Chondrocyte (in vitro differentiated cells): ENCODE data around the gene NPC2. TPM values are rescaled to one million over a fixed set of nuclear protein-coding genes. Genes with fewer than 3 reads are reported as not detected.

ENCODE experiments used
- DNase-seq: peaks from one replicate; pipeline ENCODE4 v3.0.0; 2021; ENCODE audit warnings: mixed read lengths, low spot score
- H3K27ac Mint-ChIP-seq: one replicate; pipeline ENCODE4 v1.8.0; 2021; ENCODE audit warnings: mild to moderate bottlenecking, moderate library complexity, mixed read lengths; ENCODE audit not compliant: unreplicated experiment
- H3K27me3 Mint-ChIP-seq: 2 replicates; pipeline ENCODE4 v1.8.0; 2021; ENCODE audit warnings: low read depth, mixed read lengths
- H3K36me3 Mint-ChIP-seq: 2 replicates; pipeline ENCODE4 v1.8.0; 2021; ENCODE audit warnings: low read depth, mixed read lengths
- H3K4me1 Mint-ChIP-seq: 2 replicates; pipeline ENCODE4 v1.8.0; 2021; ENCODE audit warnings: low read depth, mild to moderate bottlenecking, mixed read lengths
- H3K4me3 Mint-ChIP-seq: one replicate; pipeline ENCODE4 v1.8.0; 2021; ENCODE audit warnings: mild to moderate bottlenecking, moderate library complexity, mixed read lengths; ENCODE audit not compliant: unreplicated experiment
- H3K9me3 Mint-ChIP-seq: 2 replicates; pipeline ENCODE4 v1.8.0; 2021; ENCODE audit warnings: low read depth, mixed read lengths
- total RNA-seq: library from RNA; stranded (reverse); gene quantifications from 3 replicates; pipeline ENCODE4 v1.2.1, GENCODE V29; 2021
- TF ChIP-seq, protein P1 (sequence below): fragments of 200-600 bp; sonication (generic); IDR thresholded peaks from 2 replicates; pipeline ENCODE4 v1.5.0; 2021; ENCODE audit warnings: antibody characterized with exemption, mild to moderate bottlenecking, moderate library complexity

Gene NPC2
- total RNA-seq, 1 donor from 2014 or later = 209 TPM

DNA sequence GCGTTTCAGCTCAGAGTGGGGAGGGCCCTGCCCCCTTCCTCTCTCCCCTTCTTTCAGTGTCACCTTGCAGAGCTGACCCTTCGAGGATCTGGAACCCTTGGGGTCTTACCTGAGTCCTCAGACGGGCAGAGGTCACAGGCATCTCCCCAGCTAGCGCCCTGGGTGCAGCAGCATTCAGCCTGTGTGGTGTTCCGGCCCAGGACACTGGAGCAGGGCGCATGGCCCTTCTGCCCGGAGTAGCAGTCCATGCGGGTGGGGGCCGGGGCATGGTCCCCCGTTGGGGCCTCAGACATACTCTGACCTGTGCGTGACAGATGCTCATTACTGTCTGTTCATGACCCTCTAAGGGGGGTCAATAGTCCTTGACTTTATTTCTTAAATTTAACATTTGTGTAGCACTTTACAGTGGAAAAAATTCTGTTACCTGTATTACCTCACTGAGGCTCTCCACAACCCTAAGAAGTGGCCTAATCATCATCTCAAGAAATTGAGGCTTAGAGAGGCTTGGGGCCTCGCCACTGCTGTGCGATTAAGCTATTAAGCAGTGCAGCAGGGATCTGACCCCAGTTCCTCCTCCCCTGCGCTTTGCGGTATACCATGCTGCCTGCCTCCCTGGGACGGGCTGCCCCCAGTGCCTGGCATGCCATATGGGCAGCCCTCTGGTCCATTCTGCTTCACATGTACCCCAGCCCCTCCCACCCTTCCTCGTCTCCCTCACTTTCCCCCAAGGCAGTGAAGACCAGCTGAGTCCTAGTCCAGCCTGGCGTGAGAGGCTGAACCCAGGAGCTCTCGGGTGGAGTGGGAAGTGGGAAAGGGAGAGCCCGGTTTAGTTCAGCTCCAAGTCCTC lies 12.0 kb upstream of the NPC2 start:
- Mint-ChIP-seq H3K4me1 (peaks cover 22% of the 10 kb centered on the region), H3K9me3 (no peaks in the 10 kb centered on the region), H3K4me3 (no peak overlapping the region), H3K27me3 (no peaks in the 10 kb centered on the region), H3K27ac (no peak overlapping the region), H3K36me3 (peaks cover 17% of the 10 kb centered on the region)
- TF ChIP-seq, protein P1, sequence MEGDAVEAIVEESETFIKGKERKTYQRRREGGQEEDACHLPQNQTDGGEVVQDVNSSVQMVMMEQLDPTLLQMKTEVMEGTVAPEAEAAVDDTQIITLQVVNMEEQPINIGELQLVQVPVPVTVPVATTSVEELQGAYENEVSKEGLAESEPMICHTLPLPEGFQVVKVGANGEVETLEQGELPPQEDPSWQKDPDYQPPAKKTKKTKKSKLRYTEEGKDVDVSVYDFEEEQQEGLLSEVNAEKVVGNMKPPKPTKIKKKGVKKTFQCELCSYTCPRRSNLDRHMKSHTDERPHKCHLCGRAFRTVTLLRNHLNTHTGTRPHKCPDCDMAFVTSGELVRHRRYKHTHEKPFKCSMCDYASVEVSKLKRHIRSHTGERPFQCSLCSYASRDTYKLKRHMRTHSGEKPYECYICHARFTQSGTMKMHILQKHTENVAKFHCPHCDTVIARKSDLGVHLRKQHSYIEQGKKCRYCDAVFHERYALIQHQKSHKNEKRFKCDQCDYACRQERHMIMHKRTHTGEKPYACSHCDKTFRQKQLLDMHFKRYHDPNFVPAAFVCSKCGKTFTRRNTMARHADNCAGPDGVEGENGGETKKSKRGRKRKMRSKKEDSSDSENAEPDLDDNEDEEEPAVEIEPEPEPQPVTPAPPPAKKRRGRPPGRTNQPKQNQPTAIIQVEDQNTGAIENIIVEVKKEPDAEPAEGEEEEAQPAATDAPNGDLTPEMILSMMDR = no peak
- DNase-seq = no peak

DNA sequence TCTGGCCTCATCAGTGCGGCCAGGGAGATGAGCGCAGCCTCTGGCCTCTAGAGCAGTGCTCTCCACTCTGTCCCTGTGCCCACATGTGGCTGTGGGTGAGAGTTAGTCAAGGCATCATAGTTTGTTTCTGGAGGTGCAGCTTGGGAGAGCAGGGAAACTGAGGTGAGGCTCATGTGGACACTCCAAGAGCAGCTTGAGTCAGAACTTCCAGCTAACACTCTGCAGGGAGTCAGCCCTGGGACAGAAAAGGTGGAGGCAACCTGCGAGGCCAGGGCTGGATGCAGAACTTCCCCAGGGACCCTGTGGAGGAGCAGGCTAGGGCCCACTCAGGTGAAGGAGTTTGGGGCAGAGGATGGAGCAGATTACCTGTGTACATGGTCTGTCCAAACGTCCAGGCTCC lies 11.3 kb upstream of the NPC2 start:
- DNase-seq = no peak
- no peaks in the 10 kb centered on the region for H3K27me3 Mint-ChIP-seq
- H3K9me3 Mint-ChIP-seq = no peaks in the 10 kb centered on the region
- peaks cover 22% of the 10 kb centered on the region for H3K4me1 Mint-ChIP-seq
- no peak overlapping the region for H3K4me3 Mint-ChIP-seq
- no peak overlapping the region for H3K27ac Mint-ChIP-seq
- TF ChIP-seq, protein P1 = no peak
- peaks cover 16% of the 10 kb centered on the region for H3K36me3 Mint-ChIP-seq

DNA sequence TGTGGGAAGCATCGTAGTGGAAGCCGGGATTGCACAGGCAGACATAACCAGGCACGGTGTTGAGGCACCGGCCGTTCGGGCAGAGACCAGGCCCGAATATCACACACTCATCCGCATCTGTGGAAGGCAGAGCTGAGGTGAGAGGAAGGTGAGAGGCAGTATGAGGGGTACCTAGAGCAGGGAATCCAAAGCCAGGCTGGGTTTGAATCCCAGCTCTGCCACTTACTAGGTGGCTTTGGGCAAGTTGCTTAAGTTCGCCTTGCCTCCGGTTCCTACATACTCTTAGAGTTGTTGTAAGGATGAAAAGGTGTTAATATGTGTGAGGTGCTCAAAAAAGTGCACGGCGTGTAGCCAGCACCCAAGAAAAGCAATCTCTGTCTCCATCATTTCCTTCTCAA lies 10.8 kb upstream of the NPC2 start:
- peaks cover 21% of the 10 kb centered on the region for H3K4me1 Mint-ChIP-seq
- H3K36me3 Mint-ChIP-seq = peaks cover 16% of the 10 kb centered on the region
- H3K9me3 Mint-ChIP-seq = no peaks in the 10 kb centered on the region
- no peak for DNase-seq
- no peak overlapping the region for H3K4me3 Mint-ChIP-seq
- no peak overlapping the region for H3K27ac Mint-ChIP-seq
- TF ChIP-seq, protein P1 = no peak
- H3K27me3 Mint-ChIP-seq = no peaks in the 10 kb centered on the region

DNA sequence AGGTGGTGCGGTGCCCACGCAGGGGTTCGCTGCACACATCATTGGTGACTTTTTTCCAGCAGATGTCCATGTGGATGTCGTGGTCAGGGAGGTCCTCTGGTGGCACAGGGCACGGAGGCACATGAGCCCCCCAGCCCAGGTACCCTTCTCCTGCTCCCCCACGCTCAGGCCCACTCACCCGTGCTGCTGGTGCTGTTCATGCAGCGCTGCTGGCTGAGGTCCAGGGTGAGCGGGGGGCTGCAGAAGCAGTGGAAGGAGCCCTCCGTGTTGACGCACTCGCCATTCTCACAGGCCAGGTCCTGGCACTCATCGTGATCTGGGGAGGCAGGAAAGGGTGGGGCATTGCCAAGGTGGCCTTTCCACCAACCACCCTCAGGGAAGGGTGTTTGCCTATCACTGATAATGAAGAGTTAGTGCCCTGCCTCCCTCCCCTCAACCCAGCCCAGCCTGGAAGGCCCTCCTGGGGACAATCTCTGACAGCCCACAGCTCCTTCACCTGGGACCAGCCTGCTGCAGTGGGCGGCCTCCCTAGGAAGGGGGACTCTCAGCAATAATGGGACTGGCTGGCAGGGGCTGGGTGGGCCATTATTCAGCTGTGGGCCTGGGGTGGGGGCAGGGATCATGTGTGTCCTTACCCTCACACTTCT lies 10.3 kb upstream of the NPC2 start:
- Mint-ChIP-seq H3K27me3 (no peaks in the 10 kb centered on the region), H3K9me3 (no peaks in the 10 kb centered on the region), H3K4me3 (no peak overlapping the region), H3K36me3 (peaks cover 14% of the 10 kb centered on the region), H3K27ac (no peak overlapping the region), H3K4me1 (peaks cover 21% of the 10 kb centered on the region)
- DNase-seq = no peak
- TF ChIP-seq, protein P1 = no peak

DNA sequence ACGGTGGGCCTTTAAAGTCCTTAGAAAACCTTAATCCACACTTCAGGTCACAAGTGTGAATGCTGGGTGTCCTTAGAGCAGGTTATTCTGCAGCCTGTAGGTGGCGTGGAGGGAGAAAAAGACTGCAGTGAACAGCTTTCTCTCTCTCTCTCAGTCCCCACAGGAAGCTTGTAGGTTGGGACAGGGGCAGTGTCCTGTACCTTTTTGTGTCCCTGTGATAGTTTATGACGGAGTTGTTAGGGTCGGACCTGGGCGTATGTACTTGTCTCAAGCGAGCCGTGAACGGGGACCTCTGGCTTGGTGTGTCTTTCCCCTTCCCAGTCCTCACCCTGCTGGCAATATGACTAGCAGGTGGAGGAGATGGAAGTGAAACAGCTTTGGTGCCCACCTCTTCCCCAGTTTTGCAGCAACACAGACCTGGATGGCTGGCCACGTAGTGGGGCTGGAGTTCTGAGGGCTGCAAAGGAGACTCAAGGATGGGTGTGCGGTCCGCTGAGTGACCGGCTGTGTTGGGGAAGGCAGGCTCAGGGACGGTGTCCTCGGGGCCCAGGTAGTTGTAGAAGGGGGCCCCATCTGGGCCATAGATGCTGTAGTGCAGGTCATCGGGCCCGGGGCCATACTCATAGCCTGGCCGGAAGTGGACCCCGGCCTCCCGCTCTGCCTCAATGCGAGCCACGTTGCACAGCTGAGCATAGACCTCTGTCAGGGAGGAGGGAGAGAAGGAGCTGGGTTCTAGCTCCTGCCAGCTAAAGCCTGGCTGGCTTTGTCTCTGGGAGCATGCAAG lies 9.3 kb upstream of the NPC2 start:
- Mint-ChIP-seq H3K9me3 (no peaks in the 10 kb centered on the region), H3K4me3 (no peak overlapping the region), H3K27ac (peak overlapping the region; percentile 45), H3K4me1 (peaks cover 21% of the 10 kb centered on the region), H3K27me3 (no peaks in the 10 kb centered on the region), H3K36me3 (peaks cover 8% of the 10 kb centered on the region)
- no peak for DNase-seq
- TF ChIP-seq, protein P1 = peak; percentile 79
